Neuronal stem cell (in vitro differentiated cells): ENCODE measurements around the gene C21orf58.

Experiments used
- DNase-seq: peaks from one replicate; pipeline ENCODE4 v3.0.0-alpha.2; 2013; ENCODE audit warnings: low spot score
- H2AFZ ChIP-seq: one replicate; pipeline ENCODE4 v1.6.1; 2013; ENCODE audit warnings: mild to moderate bottlenecking, low read length, inconsistent platforms
- H2AK5ac ChIP-seq: 2 replicates; pipeline ENCODE4 v1.6.1; 2013; ENCODE audit warnings: low read depth, mild to moderate bottlenecking, inconsistent platforms, low read length, moderate library complexity, mixed read lengths
- H2BK120ac ChIP-seq: 2 replicates; pipeline ENCODE4 v1.6.1; 2013; ENCODE audit warnings: low read depth, mild to moderate bottlenecking, inconsistent platforms, low read length, moderate library complexity, mixed read lengths
- H2BK12ac ChIP-seq: one replicate; pipeline ENCODE4 v1.6.1; 2013; ENCODE audit warnings: low read length, inconsistent platforms
- H2BK15ac ChIP-seq: 2 replicates; pipeline ENCODE4 v1.6.1; 2013; ENCODE audit warnings: mild to moderate bottlenecking, low read length, inconsistent platforms, mixed read lengths
- H2BK5ac ChIP-seq: one replicate; pipeline ENCODE4 v1.6.1; 2013; ENCODE audit warnings: inconsistent platforms, mild to moderate bottlenecking, low read length, moderate library complexity
- H3K14ac ChIP-seq: one replicate; pipeline ENCODE4 v1.6.1; 2013; ENCODE audit warnings: low read length, inconsistent platforms
- H3K18ac ChIP-seq: 2 replicates; pipeline ENCODE4 v1.6.1; 2013; ENCODE audit warnings: low read length, inconsistent platforms
- H3K23ac ChIP-seq: 2 replicates; pipeline ENCODE4 v1.6.1; 2013; ENCODE audit warnings: low read depth, mild to moderate bottlenecking, mixed read lengths, low read length, inconsistent platforms; ENCODE audit not compliant: poor library complexity
- H3K27ac ChIP-seq: replicated peaks from 3 replicates; pipeline ENCODE4 v1.5.1; 2013; ENCODE audit warnings: low read length, inconsistent platforms
- H3K27me3 ChIP-seq, 3 experiments: 2 replicates each; pipeline ENCODE4 v1.6.1; 2013; ENCODE audit warnings: low read length in 3 of 3, mild to moderate bottlenecking in 2 of 3, inconsistent platforms in 1 of 3, low read depth in 1 of 3, mixed read lengths in 1 of 3, moderate library complexity in 1 of 3; ENCODE audit not compliant: control insufficient read depth in 3 of 3, insufficient read depth in 3 of 3
- H3K36me3 ChIP-seq, 2 donors: replicated peaks in 1 of 2; 2 replicates each; pipeline ENCODE4 v1.6.1; 2013; ENCODE audit warnings: low read length in 2 of 2; ENCODE audit not compliant: control insufficient read depth in 2 of 2, insufficient read depth in 2 of 2
- H3K4ac ChIP-seq: 2 replicates; pipeline ENCODE4 v1.6.1; 2013; ENCODE audit warnings: inconsistent platforms, mild to moderate bottlenecking, low read length, moderate library complexity
- H3K4me1 ChIP-seq, 2 donors: 1 replicate in 1 of 2; 2 replicates in 1 of 2; pipeline ENCODE4 v1.6.1; 2013; ENCODE audit warnings: low read length in 2 of 2, low read depth in 1 of 2; ENCODE audit not compliant: control insufficient read depth in 2 of 2, insufficient read depth in 1 of 2
- H3K4me2 ChIP-seq: one replicate; pipeline ENCODE4 v1.6.1; 2013; ENCODE audit warnings: mild to moderate bottlenecking, low read length, inconsistent platforms; ENCODE audit not compliant: insufficient read depth, poor library complexity, severe bottlenecking
- H3K4me3 ChIP-seq, 2 donors: 2 replicates each; pipeline ENCODE4 v1.5.1; 2013; ENCODE audit warnings: low read length in 2 of 2, mild to moderate bottlenecking in 2 of 2, inconsistent platforms in 1 of 2, moderate library complexity in 1 of 2
- H3K79me1 ChIP-seq: one replicate; pipeline ENCODE4 v1.6.1; 2013; ENCODE audit warnings: low read depth, mild to moderate bottlenecking, inconsistent platforms, low read length, moderate library complexity
- H3K9ac ChIP-seq: one replicate; pipeline ENCODE4 v1.6.1; 2013; ENCODE audit warnings: mild to moderate bottlenecking, low read depth, low read length, inconsistent platforms; ENCODE audit not compliant: poor library complexity
- H3K9me3 ChIP-seq, 2 donors: replicated peaks in 1 of 2; 2 replicates each; pipeline versions ENCODE3 to v1.6.1; 2013; ENCODE audit warnings: low read length in 2 of 2, mild to moderate bottlenecking in 2 of 2, inconsistent platforms in 1 of 2, low read depth in 1 of 2, mixed read lengths in 1 of 2, moderate library complexity in 1 of 2; ENCODE audit not compliant: control insufficient read depth in 2 of 2, insufficient read depth in 1 of 2
- H4K8ac ChIP-seq: one replicate; pipeline ENCODE4 v1.6.1; 2013; ENCODE audit warnings: low read depth, mild to moderate bottlenecking, inconsistent platforms, low read length, moderate library complexity
- H4K91ac ChIP-seq: one replicate; pipeline ENCODE4 v1.6.1; 2013; ENCODE audit warnings: low read length, low read depth, mild to moderate bottlenecking, inconsistent platforms; ENCODE audit not compliant: poor library complexity
- WGBS, 2 donors: extraction: QIAGEN DNeasy Blood & Tissue Kit; methylation state at CpG; one replicate each; pipeline ENCODE4 v1.1.7; 2013; ENCODE audit warnings: missing lambda C conversion rate in 2 of 2, mixed read lengths in 1 of 2; ENCODE audit not compliant: insufficient read length in 2 of 2, insufficient replicate concordance in 1 of 2; ENCODE audit errors: extremely low coverage in 2 of 2; 5-methylcytosine and 5-hydroxymethylcytosine counted together

C21orf58 gene

DNA sequence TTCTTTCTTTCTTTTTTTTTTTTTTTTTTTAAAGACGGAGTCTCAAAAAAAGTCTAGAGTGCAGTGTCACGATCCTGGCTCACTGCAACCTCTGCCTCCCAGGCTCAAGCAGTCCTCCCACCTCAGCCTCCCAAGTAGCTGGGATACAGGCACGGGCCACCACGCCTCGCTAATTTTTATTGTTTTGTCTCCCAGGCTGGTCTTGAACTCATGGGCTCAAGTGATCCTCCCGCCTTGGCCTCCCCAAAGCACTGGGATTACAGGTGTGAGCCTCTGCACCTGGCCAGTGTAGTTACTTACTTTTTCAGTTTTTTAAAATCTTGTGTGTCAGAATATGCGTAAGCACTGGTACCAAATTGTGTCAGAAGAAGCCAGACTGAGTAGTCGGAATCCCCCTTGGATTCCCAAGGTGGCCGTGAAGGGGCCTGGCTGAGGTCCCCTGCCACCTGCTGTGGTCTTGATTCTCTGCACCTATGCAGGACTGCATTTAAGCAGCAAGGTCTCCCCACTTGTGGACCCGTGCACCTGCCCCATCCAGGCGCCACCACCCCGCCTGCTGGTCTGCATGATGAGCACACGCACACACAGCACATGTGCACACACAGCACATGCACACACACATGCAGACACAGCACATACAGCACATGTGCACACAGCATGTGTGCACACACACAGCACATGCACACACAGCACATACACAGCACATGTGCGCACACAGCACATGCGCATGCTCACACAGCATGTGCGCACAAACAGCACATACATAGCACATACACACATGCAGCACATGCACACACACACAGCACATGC, 47.7 kb upstream of the C21orf58 start:
- Histone ChIP-seq H4K91ac (peak overlapping the region; percentile 34), H2AK5ac (no peak overlapping the region), H3K14ac (no peak overlapping the region), H2BK15ac (no peak overlapping the region), H3K4me1 (peaks cover 0 to 4% of the 10 kb centered on the region in 2 donors), H2BK12ac (no peak overlapping the region), H3K23ac (peak overlapping the region; percentile 47), H3K9ac (peak overlapping the region; percentile 79), H3K27ac (no peak overlapping the region), H2BK120ac (no peak overlapping the region), H2BK5ac (no peak overlapping the region), H3K4ac (no peak overlapping the region), H3K4me3 (peak overlapping the region in 1 of 2 donors; percentile 70), H2AFZ (no peak overlapping the region), H3K18ac (no peak overlapping the region), H3K27me3 (no peaks in the 10 kb centered on the region), H4K8ac (peak overlapping the region; percentile 6), H3K9me3 (peaks cover 0 to 7% of the 10 kb centered on the region in 2 donors), H3K79me1 (peaks cover 12% of the 10 kb centered on the region), H3K36me3 (peaks cover 24 to 70% of the 10 kb centered on the region in 2 donors), H3K4me2 (no peak overlapping the region)
- no peak for DNase-seq
- no CpG with 5 or more reads among the region's 16 CpGs for WGBS, 2 donors

- H4K91ac ChIP-seq = no peak overlapping the region
- H3K9me3 ChIP-seq = peaks cover 3 to 8% of the 10 kb centered on the region in 2 donors
- H3K9ac ChIP-seq = no peak overlapping the region
- H3K79me1 ChIP-seq = peaks cover 14% of the 10 kb centered on the region
- H2BK120ac ChIP-seq = no peak overlapping the region
- no peak overlapping the region for H3K18ac ChIP-seq
- H3K4me1 ChIP-seq = peaks cover 0 to 4% of the 10 kb centered on the region in 2 donors
- H3K36me3 ChIP-seq = peaks cover 32 to 74% of the 10 kb centered on the region in 2 donors
- no peak overlapping the region for H3K4ac ChIP-seq
- H3K14ac ChIP-seq = no peak overlapping the region
- no peak overlapping the region for H3K4me2 ChIP-seq
- no peak overlapping the region for H2AFZ ChIP-seq
- no peak for DNase-seq
- no peak overlapping the region for H2BK12ac ChIP-seq
- H2AK5ac ChIP-seq = no peak overlapping the region
- no peak overlapping the region for H3K4me3 ChIP-seq
- H3K27ac ChIP-seq = no peak overlapping the region
- H3K27me3 ChIP-seq = no peaks in the 10 kb centered on the region
- no CpG with 5 or more reads among the region's 20 CpGs for WGBS, 2 donors
- H4K8ac ChIP-seq = no peak overlapping the region
- no peak overlapping the region for H3K23ac ChIP-seq
- no peak overlapping the region for H2BK5ac ChIP-seq
- no peak overlapping the region for H2BK15ac ChIP-seq
Observed at GRCh38 chr21:46369520-46370235, 46.0 kb upstream of the C21orf58 start.

DNA sequence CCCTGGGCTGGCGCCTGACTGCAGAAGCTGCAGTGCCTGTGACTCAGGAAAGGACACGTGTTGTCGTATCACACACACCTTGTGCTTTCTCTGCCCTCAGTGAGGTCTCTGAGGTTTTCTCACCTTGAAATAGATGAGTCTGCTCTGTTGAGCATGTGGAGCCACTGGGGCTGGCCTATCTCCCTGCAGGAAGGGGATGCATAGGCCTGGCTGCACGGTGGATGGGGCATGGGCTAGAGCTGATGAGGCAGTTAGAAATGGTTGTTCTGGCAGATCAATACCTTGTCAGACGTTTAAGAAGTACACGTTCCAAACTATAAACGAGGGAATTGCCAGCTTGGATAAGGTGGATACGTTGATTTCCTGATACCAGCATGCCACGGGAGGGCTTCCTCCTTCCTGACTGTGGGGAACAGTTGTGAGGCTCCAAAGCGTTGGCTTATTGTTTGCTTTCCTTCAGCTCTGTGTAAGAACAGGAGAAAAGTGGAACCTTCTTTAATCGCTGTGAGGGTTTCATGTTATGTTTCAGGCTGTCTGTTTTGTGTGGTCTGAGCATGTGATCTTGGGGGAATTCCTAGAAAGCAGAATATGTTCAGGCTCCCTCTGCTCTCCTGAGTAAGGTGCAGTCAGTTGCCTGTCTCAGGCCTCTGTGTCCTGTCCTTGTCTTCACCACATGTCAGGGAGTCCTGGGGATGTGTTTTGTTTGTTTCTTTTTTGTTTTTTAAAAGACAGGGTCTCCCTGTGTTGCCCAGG, 45.0 kb upstream of the C21orf58 start:
- H2AFZ ChIP-seq = no peak overlapping the region
- H3K4me2 ChIP-seq = no peak overlapping the region
- no peak overlapping the region for H3K4me3 ChIP-seq
- WGBS, 2 donors = no CpG with 5 or more reads among the region's 11 CpGs
- H2BK15ac ChIP-seq = no peak overlapping the region
- no peak overlapping the region for H3K4ac ChIP-seq
- H2BK5ac ChIP-seq = no peak overlapping the region
- peaks cover 14% of the 10 kb centered on the region for H3K79me1 ChIP-seq
- H4K91ac ChIP-seq = no peak overlapping the region
- no peak overlapping the region for H3K14ac ChIP-seq
- peaks cover 5 to 9% of the 10 kb centered on the region in 2 donors for H3K9me3 ChIP-seq
- no peak overlapping the region for H3K18ac ChIP-seq
- H3K27ac ChIP-seq = no peak overlapping the region
- no peaks in the 10 kb centered on the region for H3K27me3 ChIP-seq
- no peak for DNase-seq
- peaks cover 0 to 4% of the 10 kb centered on the region in 2 donors for H3K4me1 ChIP-seq
- H2BK12ac ChIP-seq = no peak overlapping the region
- H2BK120ac ChIP-seq = no peak overlapping the region
- no peak overlapping the region for H3K23ac ChIP-seq
- no peak overlapping the region for H4K8ac ChIP-seq
- no peak overlapping the region for H3K9ac ChIP-seq
- H2AK5ac ChIP-seq = no peak overlapping the region
- peaks cover 38 to 78% of the 10 kb centered on the region in 2 donors for H3K36me3 ChIP-seq
